Fibroblast of mammary gland (primary cell): ENCODE results near the gene LCA5.
A peak's percentile ranks its signal among the peaks of the same experiment; 100 is the strongest.

Experiments
- DNase-seq: peaks from one replicate; pipeline ENCODE4 v3.0.0-alpha.2; 2010; ENCODE audit warnings: low read depth
- H3K4me3 ChIP-seq: 2 replicates; pipeline ENCODE4 v1.5.1; 2011; ENCODE audit warnings: low read depth, mild to moderate bottlenecking, low read length, moderate library complexity; ENCODE audit not compliant: control insufficient read depth
- TF ChIP-seq, protein P1 (sequence below): conservative IDR thresholded peaks from 2 replicates; pipeline ENCODE4 v1.5.1; 2011; ENCODE audit warnings: low read depth, low read length, inconsistent platforms; ENCODE audit not compliant: control insufficient read depth, insufficient read depth

The LCA5 gene

DNA sequence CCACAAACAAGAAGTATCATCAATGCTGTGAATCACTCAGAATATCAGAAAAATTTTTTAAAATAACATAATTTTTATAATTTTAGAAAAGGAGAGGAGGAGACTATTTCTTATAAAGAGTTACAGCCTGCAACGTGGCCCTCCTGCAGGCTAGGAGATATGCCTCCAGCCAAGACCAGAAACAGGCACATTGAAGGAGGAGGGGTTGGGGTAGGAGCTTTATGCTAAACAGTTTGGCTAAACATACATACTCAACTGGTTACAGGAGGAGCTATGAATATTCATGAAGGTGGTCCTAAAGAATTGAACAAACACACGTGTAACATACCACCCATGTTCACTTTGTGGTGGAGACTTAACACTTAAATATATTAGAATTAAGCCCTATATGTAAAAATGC is 14.2 kb upstream of the LCA5 start:
- H3K4me3 ChIP-seq = no peak overlapping the region
- DNase-seq = no peak
- TF ChIP-seq, protein P1, sequence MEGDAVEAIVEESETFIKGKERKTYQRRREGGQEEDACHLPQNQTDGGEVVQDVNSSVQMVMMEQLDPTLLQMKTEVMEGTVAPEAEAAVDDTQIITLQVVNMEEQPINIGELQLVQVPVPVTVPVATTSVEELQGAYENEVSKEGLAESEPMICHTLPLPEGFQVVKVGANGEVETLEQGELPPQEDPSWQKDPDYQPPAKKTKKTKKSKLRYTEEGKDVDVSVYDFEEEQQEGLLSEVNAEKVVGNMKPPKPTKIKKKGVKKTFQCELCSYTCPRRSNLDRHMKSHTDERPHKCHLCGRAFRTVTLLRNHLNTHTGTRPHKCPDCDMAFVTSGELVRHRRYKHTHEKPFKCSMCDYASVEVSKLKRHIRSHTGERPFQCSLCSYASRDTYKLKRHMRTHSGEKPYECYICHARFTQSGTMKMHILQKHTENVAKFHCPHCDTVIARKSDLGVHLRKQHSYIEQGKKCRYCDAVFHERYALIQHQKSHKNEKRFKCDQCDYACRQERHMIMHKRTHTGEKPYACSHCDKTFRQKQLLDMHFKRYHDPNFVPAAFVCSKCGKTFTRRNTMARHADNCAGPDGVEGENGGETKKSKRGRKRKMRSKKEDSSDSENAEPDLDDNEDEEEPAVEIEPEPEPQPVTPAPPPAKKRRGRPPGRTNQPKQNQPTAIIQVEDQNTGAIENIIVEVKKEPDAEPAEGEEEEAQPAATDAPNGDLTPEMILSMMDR = no peak

DNA sequence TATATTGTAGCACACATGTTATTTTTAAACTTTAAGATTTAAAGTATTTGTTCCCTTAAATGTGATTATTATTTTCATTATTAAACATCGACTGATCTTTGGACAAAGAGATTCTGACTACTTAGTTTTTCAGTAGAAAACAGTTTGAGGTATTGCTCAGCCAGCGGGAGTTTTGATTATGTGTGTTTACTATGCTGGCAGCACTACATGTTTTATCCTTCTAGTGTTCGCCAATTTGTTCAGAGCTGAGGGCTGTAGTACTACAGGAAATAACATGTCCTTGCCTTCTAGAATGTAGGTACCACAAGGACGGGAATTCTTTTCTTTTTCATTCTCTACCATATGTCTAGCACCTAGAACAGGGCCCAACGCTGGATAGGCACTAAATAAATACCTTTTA is 11.1 kb upstream of the LCA5 start:
- TF ChIP-seq, protein P1 = no peak
- no peak for DNase-seq
- no peak overlapping the region for H3K4me3 ChIP-seq

DNA sequence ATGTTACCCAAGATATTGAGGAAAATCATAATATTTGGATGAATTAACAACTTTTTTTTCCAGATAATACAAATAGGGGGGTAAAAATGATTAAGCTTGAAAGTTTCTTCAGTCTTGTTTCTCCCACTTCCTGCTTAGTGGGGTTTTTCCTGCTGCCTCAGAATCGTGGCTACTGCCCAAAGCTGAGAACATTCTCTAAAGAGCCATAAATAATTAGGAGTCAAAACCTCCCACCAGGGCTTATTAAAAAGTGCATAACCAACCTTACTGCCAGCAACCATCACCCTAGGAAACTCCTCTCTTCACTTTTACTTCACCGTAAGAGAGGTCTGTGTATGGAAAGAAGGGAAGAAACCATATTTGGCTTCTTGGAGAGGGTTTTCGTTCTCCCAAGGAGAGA is 9.0 kb upstream of the LCA5 start:
- no peak overlapping the region for H3K4me3 ChIP-seq
- TF ChIP-seq, protein P1 = no peak
- DNase-seq = peak; percentile 67

DNA sequence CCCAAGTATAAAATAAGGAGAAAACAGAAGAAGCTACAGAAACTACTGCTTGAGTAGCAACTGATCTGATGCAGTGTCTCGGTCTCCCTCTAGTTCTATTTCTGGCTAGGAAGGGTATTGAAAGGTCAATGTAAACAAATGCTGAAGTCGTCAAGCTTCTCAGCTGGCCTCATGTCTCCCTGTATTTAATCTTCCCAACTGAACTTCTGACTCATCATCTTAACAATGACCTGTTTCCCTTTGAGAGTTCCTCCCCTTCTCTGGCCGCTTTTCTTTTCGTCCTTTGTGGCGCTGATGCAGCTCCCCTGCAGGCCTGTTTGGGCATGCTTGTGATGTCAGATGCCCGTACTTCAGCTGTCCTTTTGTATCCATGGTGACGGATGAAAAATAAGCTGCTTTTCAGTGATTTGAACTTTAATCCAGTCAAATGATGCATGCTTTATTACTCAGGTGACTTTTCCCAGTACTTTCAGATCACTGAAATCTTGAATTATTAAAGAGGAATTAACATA is 7.8 kb upstream of the LCA5 start:
- TF ChIP-seq, protein P1 = peak; percentile 65
- no peak overlapping the region for H3K4me3 ChIP-seq
- DNase-seq = peak; percentile 99

DNA sequence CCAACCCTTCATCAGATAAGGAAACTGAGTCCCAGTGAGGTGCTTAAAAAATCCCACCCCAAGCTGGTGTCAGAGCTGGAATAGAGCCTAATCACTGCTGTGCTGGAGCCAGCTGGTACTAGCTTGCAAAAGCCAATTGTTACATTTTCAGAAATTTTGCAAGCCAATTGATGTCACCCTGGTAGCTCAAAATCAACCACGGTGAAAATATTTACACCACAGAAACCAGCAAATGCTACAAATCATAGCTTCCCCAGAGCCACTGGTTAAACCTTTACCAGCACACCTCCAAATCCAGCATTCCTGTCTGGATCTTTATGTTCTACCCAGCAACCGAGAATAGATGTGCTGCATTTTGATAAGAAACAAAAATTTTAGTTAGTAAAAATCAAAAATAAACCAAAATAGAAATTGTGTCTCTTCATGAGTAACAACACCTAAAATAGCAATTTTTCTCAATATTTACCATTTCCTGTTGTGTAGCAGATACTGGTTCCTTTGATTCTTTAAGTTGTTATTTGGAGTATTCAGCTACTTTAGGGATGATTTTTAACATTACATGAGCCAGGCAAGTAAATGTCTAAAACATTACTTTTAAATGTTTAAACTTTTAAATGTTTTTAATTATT is 7.2 kb upstream of the LCA5 start:
- TF ChIP-seq, protein P1 = no peak
- no peak overlapping the region for H3K4me3 ChIP-seq
- DNase-seq = peak; percentile 55

DNA sequence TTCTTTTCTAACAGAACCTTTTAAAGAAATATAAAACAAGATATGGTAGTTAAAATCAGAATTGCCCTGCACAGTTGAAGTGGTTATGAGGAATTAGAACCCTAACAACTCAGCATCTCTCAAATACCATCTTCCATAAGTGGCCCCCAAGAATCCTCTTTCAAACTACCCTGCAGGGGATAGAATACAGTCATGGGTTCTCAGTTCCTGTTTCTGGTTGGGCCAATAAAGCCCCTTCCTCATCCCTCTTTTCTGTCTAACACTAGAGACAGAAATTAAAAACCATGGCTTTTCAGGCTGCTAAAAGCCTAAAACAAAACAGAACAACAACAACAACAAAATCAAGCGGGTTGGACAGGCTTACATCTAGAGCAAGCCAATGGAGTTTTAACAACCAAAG is 6.7 kb upstream of the LCA5 start:
- DNase-seq = no peak
- TF ChIP-seq, protein P1 = no peak
- H3K4me3 ChIP-seq = no peak overlapping the region
